Measurements from ENCODE around the gene SAMD8.
"Not testable (repeated sequence)": the region's sequence is repeated elsewhere in the genome, so short reads cannot be mapped to it uniquely, and the experiment has no call there.

SAMD8 gene

DNA sequence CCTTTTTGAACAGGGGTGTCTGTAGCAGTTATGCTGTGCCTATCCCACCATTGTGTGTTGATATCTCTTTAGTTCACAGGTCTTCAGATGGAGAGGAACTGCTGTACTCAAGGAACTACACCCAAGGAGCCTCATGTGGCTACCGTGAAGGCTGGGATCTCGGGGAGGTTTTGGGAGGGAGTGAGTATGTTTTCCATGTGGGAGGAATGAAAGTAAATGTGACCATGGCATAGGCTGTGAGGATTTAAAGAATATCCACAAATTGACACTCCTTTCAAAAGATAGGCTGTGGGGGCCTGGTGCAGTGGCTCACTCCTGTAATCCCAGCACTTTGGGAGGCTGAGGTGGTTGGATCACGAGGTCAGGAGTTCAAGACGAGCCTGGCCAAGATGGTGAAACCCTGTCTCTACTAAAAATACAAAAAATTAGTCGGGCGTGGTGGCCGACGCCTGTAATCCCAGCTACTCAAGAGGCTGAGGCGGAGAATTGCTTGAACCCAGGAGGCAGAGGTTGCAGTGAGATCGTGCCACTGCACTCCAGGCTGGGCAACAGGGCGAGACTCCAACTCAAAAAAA is 91.7 kb downstream of the SAMD8 start:
- not testable (repeated sequence) for DNase-seq (ENCODE audit: low spot score); H2BK15ac ChIP-seq (ENCODE audit: low read length); H3K4ac ChIP-seq (ENCODE audit: low read length); H2AFZ ChIP-seq (ENCODE audit: low read length); H3K18ac ChIP-seq (ENCODE audit: low read length); H3K23ac ChIP-seq (ENCODE audit: low read depth, low read length, poor library complexity); H4K91ac ChIP-seq (ENCODE audit: low read depth, low read length, poor library complexity); H2BK120ac ChIP-seq (ENCODE audit: low read depth, low read length); H3K4me2 ChIP-seq (ENCODE audit: insufficient read depth, low read length, poor library complexity, severe bottlenecking); H3K27me3 ChIP-seq (ENCODE audit: control insufficient read depth in 3 of 3, insufficient read depth in 3 of 3, low read depth in 1 of 3, low read length in 3 of 3); H3K36me3 ChIP-seq (replicated peaks in 1 of 2; ENCODE audit: control insufficient read depth in 2 of 2, insufficient read depth in 2 of 2, low read length in 2 of 2); H3K14ac ChIP-seq (ENCODE audit: low read length); H3K79me1 ChIP-seq (ENCODE audit: low read depth, low read length); H3K4me1 ChIP-seq (ENCODE audit: control insufficient read depth in 2 of 2, insufficient read depth in 1 of 2, low read depth in 1 of 2, low read length in 2 of 2); H4K8ac ChIP-seq (ENCODE audit: low read depth, low read length); H3K4me3 ChIP-seq (ENCODE audit: low read length in 2 of 2); H2BK12ac ChIP-seq (ENCODE audit: low read length); H3K27ac ChIP-seq (replicated peaks; ENCODE audit: low read length); H3K9me3 ChIP-seq (replicated peaks in 1 of 2; ENCODE audit: control insufficient read depth in 2 of 2, insufficient read depth in 1 of 2, low read depth in 1 of 2, low read length in 2 of 2); H2AK5ac ChIP-seq (ENCODE audit: low read depth, low read length); H3K9ac ChIP-seq (ENCODE audit: low read depth, low read length, poor library complexity)
- peak overlapping the region; percentile 17 for H2BK5ac ChIP-seq (ENCODE audit: low read length)
- no CpG with 5 or more reads among the region's 11 CpGs for WGBS, 2 donors (ENCODE audit: extremely low coverage in 2 of 2, insufficient read length in 2 of 2, insufficient replicate concordance in 1 of 2)

DNA sequence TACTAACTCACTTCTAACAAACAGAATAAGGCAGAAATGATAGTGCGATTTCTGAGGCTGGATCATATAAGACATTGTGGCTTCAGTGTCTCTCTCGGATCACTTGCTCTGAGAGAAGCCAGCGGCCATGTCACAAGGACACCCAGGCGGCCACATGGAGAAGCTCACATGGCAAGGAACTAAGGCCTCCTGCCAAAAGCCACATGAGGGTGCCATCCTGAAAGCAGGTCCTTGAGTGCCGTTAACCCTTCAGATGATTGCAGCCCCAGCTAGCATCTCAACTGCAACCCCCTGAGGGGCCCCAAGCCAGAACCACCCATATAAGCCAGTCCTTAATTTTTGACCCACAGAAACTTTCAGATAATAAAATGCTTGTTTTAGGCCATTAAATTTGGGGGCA is 92.3 kb downstream of the SAMD8 start:
- no peak overlapping the region for H2BK15ac ChIP-seq (ENCODE audit: low read length)
- no peak for DNase-seq (ENCODE audit: low spot score)
- H3K14ac ChIP-seq (ENCODE audit: low read length), result no peak overlapping the region
- no peak overlapping the region for H2BK120ac ChIP-seq (ENCODE audit: low read depth, low read length)
- no peak overlapping the region for H2BK5ac ChIP-seq (ENCODE audit: low read length)
- peak overlapping the region; percentile 10 for H2AK5ac ChIP-seq (ENCODE audit: low read depth, low read length)
- H3K36me3 ChIP-seq (replicated peaks in 1 of 2; ENCODE audit: control insufficient read depth in 2 of 2, insufficient read depth in 2 of 2, low read length in 2 of 2), result no peaks in the 10 kb centered on the region
- no peaks in the 10 kb centered on the region for H3K79me1 ChIP-seq (ENCODE audit: low read depth, low read length)
- no CpG with 5 or more reads among the region's 5 CpGs for WGBS, 2 donors (ENCODE audit: extremely low coverage in 2 of 2, insufficient read length in 2 of 2, insufficient replicate concordance in 1 of 2)
- no peak overlapping the region for H3K18ac ChIP-seq (ENCODE audit: low read length)
- H2BK12ac ChIP-seq (ENCODE audit: low read length), result no peak overlapping the region
- no peak overlapping the region for H2AFZ ChIP-seq (ENCODE audit: low read length)
- H3K27ac ChIP-seq (replicated peaks; ENCODE audit: low read length), result no peak overlapping the region
- H3K23ac ChIP-seq (ENCODE audit: low read depth, low read length, poor library complexity), result no peak overlapping the region
- no peak overlapping the region for H3K4me3 ChIP-seq (ENCODE audit: low read length in 2 of 2)
- H4K8ac ChIP-seq (ENCODE audit: low read depth, low read length), result no peak overlapping the region
- H3K9me3 ChIP-seq (replicated peaks in 1 of 2; ENCODE audit: control insufficient read depth in 2 of 2, insufficient read depth in 1 of 2, low read depth in 1 of 2, low read length in 2 of 2), result peaks cover 0 to 2% of the 10 kb centered on the region in 2 donors
- H3K4me2 ChIP-seq (ENCODE audit: insufficient read depth, low read length, poor library complexity, severe bottlenecking), result no peak overlapping the region
- no peak overlapping the region for H4K91ac ChIP-seq (ENCODE audit: low read depth, low read length, poor library complexity)
- H3K4me1 ChIP-seq (ENCODE audit: control insufficient read depth in 2 of 2, insufficient read depth in 1 of 2, low read depth in 1 of 2, low read length in 2 of 2), result peaks cover 0 to 2% of the 10 kb centered on the region in 2 donors
- H3K27me3 ChIP-seq (ENCODE audit: control insufficient read depth in 3 of 3, insufficient read depth in 3 of 3, low read depth in 1 of 3, low read length in 3 of 3), result no peaks in the 10 kb centered on the region
- no peak overlapping the region for H3K9ac ChIP-seq (ENCODE audit: low read depth, low read length, poor library complexity)
- H3K4ac ChIP-seq (ENCODE audit: low read length), result no peak overlapping the region

DNA sequence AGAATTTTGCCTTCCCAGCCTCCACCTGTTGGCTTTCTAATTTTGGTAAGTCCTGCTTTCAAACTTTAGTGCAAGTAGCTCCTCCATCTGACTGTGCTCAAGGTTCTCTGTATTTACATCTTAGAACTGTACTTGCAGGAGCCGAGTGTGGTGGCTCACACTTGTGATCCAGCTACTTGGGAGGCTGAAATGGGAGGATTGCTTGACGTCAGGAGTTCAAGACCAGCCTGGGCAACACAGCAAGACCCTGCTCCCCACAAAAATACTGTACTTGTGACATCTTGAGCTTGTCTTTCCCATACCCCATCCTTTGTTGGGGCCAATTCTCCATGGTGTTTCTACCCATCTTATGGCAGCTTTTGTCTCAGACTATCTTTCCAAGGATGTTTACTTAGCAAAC is 94.5 kb downstream of the SAMD8 start:
- Histone ChIP-seq H2BK120ac (ENCODE audit: low read depth, low read length) (no peak overlapping the region), H3K23ac (ENCODE audit: low read depth, low read length, poor library complexity) (no peak overlapping the region), H2AK5ac (ENCODE audit: low read depth, low read length) (no peak overlapping the region), H3K79me1 (ENCODE audit: low read depth, low read length) (peaks cover 4% of the 10 kb centered on the region), H3K9me3 (replicated peaks in 1 of 2; ENCODE audit: control insufficient read depth in 2 of 2, insufficient read depth in 1 of 2, low read depth in 1 of 2, low read length in 2 of 2) (peaks cover 0 to 2% of the 10 kb centered on the region in 2 donors), H4K8ac (ENCODE audit: low read depth, low read length) (no peak overlapping the region), H3K36me3 (replicated peaks in 1 of 2; ENCODE audit: control insufficient read depth in 2 of 2, insufficient read depth in 2 of 2, low read length in 2 of 2) (no peaks in the 10 kb centered on the region), H3K4me2 (ENCODE audit: insufficient read depth, low read length, poor library complexity, severe bottlenecking) (no peak overlapping the region), H3K4me3 (ENCODE audit: low read length in 2 of 2) (no peak overlapping the region), H2AFZ (ENCODE audit: low read length) (no peak overlapping the region), H3K4me1 (ENCODE audit: control insufficient read depth in 2 of 2, insufficient read depth in 1 of 2, low read depth in 1 of 2, low read length in 2 of 2) (peaks cover 5 to 7% of the 10 kb centered on the region in 2 donors), H3K18ac (ENCODE audit: low read length) (no peak overlapping the region), H4K91ac (ENCODE audit: low read depth, low read length, poor library complexity) (no peak overlapping the region), H3K14ac (ENCODE audit: low read length) (no peak overlapping the region), H3K27me3 (ENCODE audit: control insufficient read depth in 3 of 3, insufficient read depth in 3 of 3, low read depth in 1 of 3, low read length in 3 of 3) (no peaks in the 10 kb centered on the region), H2BK5ac (ENCODE audit: low read length) (no peak overlapping the region), H3K9ac (ENCODE audit: low read depth, low read length, poor library complexity) (no peak overlapping the region), H3K4ac (ENCODE audit: low read length) (no peak overlapping the region), H2BK12ac (ENCODE audit: low read length) (no peak overlapping the region), H3K27ac (replicated peaks; ENCODE audit: low read length) (no peak overlapping the region), H2BK15ac (ENCODE audit: low read length) (no peak overlapping the region)
- no CpG with 5 or more reads among the region's 2 CpGs for WGBS, 2 donors (ENCODE audit: extremely low coverage in 2 of 2, insufficient read length in 2 of 2, insufficient replicate concordance in 1 of 2)
- no peak for DNase-seq (ENCODE audit: low spot score)

DNA sequence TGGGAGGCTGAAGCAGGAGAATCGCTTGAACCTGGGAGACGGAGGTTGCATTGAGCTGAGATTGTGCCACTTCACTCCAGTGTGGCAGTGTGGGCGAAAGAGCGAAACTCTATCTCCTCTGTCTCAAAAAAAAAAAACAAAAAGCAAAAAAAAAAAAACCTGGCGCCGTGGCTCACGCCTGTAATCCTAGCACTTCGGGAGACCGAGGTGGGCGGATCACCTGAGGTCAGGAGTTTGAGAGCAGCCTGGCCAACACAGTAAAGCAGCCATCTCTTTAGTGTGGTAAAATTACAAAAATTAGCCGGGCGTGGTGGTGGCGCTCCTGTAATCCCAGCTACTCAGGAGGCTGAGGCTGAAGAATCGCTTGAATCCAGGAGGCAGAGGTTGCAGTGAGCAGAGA is 95.2 kb downstream of the SAMD8 start:
- DNase-seq (ENCODE audit: low spot score); H2BK120ac ChIP-seq (ENCODE audit: low read depth, low read length); H3K23ac ChIP-seq (ENCODE audit: low read depth, low read length, poor library complexity); H3K4me3 ChIP-seq (ENCODE audit: low read length in 2 of 2); H3K18ac ChIP-seq (ENCODE audit: low read length); H3K36me3 ChIP-seq (replicated peaks in 1 of 2; ENCODE audit: control insufficient read depth in 2 of 2, insufficient read depth in 2 of 2, low read length in 2 of 2); H3K27ac ChIP-seq (replicated peaks; ENCODE audit: low read length); H4K91ac ChIP-seq (ENCODE audit: low read depth, low read length, poor library complexity); H3K79me1 ChIP-seq (ENCODE audit: low read depth, low read length); H2BK5ac ChIP-seq (ENCODE audit: low read length); H3K4ac ChIP-seq (ENCODE audit: low read length); H3K9ac ChIP-seq (ENCODE audit: low read depth, low read length, poor library complexity); H2BK15ac ChIP-seq (ENCODE audit: low read length); H3K27me3 ChIP-seq (ENCODE audit: control insufficient read depth in 3 of 3, insufficient read depth in 3 of 3, low read depth in 1 of 3, low read length in 3 of 3); H2AK5ac ChIP-seq (ENCODE audit: low read depth, low read length); H3K14ac ChIP-seq (ENCODE audit: low read length); H3K4me1 ChIP-seq (ENCODE audit: control insufficient read depth in 2 of 2, insufficient read depth in 1 of 2, low read depth in 1 of 2, low read length in 2 of 2); H2AFZ ChIP-seq (ENCODE audit: low read length); H3K4me2 ChIP-seq (ENCODE audit: insufficient read depth, low read length, poor library complexity, severe bottlenecking); H4K8ac ChIP-seq (ENCODE audit: low read depth, low read length); H2BK12ac ChIP-seq (ENCODE audit: low read length); H3K9me3 ChIP-seq (replicated peaks in 1 of 2; ENCODE audit: control insufficient read depth in 2 of 2, insufficient read depth in 1 of 2, low read depth in 1 of 2, low read length in 2 of 2): not testable (repeated sequence)
- no CpG with 5 or more reads among the region's 14 CpGs for WGBS, 2 donors (ENCODE audit: extremely low coverage in 2 of 2, insufficient read length in 2 of 2, insufficient replicate concordance in 1 of 2)
